ENCODE data around the gene MELK.
A peak's percentile ranks its signal among the peaks of the same experiment; 100 is the strongest.
"Not testable (repeated sequence)": the region's sequence is repeated elsewhere in the genome, so short reads cannot be mapped to it uniquely, and the experiment has no call there.

The MELK gene

DNA sequence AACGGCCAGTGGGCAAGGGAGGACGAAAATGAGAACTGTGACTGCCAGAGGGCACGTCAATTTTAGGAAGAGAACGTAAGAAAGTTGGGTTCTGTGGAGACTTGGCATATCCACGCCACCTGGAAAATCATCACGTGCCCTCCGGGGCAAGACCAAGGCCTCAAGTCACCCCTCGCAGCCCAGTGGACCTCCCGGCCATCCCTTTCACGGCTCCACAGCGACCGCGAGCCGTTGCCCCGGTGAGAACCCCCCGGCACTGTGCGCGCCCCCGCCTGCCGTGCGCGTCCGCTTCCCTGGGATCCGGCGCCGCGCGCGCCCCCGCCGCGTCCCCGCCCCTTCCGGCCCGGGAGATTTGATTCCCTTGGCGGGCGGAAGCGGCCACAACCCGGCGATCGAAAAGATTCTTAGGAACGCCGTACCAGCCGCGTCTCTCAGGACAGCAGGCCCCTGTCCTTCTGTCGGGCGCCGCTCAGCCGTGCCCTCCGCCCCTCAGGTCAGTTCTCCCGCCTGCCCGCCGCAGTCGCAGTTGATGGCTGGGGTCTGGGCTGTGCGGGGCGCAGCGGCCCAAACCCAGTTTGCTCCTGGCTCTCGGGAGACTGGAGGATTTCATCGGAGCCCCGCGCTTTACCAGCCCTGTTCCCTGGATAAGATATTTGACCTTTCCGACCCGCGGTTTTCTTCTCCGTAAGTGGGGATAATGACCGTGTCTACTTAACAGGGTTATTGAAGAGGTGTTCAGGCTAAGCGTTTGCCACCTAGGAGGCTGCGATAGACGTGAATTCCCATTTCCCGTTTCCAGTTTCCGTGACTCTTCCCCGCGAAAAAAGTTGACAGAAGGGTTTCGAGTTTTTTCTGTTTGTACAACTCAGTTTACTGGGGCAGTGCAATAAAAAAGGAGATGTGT lies at the start of gene MELK:
Gene MELK, plus strand, starts transcription at position 381 of the 904 bp plus-strand sequence. CDS start 8,787 bp downstream, outside the sequence.
- DNase-seq, result peak; percentile 50 to 96 (median 77)
- intact Hi-C loops (cut with DNase I), result loop anchor here (5.0 kb wide), 1 partner anchor 85 kb away; no protein-coding TSS in a partner anchor

DNA sequence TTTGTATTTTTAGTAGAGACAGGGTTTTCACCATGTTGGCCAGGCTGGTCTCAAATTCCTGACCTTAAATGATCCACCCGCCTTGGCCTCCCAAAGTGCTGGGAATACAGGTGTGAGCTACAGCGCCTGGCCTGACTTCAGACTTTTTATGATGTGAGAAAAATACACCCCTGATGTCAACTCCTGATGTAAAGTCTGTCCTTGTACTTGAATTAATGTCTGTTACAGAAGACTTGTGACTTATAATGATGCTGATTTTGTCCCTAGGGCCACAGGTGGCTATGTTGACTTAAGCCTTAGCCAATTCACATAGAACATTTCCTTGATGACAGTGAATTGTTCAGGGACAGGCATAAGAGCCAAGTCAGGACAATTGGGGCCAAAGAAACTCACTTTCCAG lies 42.5 kb upstream of the MELK start:
- no peak for DNase-seq
- intact Hi-C loops (cut with DNase I), result no loop called here

- no peak for DNase-seq
- intact Hi-C loops (cut with DNase I), result no loop called here
Measured at GRCh38 chr9:36532353-36532752, 40.3 kb upstream of the MELK start.

- DNase-seq; intact Hi-C loops (cut with DNase I): not testable (repeated sequence)
Measured at GRCh38 chr9:36533726-36534125, 39.0 kb upstream of the MELK start.

DNA sequence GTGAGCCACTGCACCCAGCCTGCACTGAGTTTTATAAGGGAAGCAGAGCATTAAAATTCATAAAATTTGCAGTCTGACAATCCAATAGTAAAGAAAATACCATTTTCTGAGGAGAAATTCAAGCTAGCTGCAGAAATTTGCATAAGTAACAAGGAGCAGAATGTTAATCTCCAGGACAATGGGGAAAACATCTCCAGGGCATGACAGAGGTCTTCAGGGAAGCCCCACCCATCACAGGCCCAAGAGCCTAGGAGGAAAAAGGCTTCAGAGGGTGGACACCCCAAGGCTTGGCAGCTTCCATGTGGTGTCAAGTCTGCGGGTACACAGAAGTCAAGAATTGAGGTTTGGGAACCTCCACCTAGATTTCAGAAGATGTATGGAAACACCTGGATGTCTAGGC lies 37.6 kb upstream of the MELK start:
- DNase-seq, result no peak
- intact Hi-C loops (cut with DNase I), result no loop called here

DNA sequence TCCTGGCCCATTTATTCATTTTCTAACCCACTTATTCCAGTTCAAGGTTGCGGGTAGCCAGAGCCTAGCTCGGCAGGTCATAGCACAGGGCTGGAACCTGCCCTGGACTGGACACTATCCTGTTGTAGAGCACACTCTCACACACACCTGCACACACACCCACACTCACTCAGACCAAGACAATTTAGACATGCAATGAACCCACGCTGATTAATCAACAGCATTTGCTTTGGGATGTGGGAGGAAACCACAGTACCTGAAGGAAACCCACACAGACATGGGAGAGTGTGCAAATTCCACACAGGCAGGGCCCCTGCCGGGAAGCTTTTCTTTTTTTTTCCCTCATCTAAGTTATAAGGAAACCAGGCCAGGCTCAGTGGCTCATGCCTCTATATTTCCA lies 34.8 kb upstream of the MELK start:
- DNase-seq, result no peak
- intact Hi-C loops (cut with DNase I), result no loop called here

GRCh38 chr9:36542355-36542754 lies 30.3 kb upstream of the MELK start:
- intact Hi-C loops (cut with DNase I), result no loop called here
- no peak for DNase-seq

GRCh38 chr9:36543916-36544315 lies 28.8 kb upstream of the MELK start:
- no peak for DNase-seq
- intact Hi-C loops (cut with DNase I), result no loop called here

- no peak for DNase-seq
- intact Hi-C loops (cut with DNase I), result no loop called here
Measured at GRCh38 chr9:36547598-36547997, 25.1 kb upstream of the MELK start.

GRCh38 chr9:36548454-36548853 lies 24.2 kb upstream of the MELK start:
- no peak for DNase-seq
- intact Hi-C loops (cut with DNase I), result no loop called here

DNA sequence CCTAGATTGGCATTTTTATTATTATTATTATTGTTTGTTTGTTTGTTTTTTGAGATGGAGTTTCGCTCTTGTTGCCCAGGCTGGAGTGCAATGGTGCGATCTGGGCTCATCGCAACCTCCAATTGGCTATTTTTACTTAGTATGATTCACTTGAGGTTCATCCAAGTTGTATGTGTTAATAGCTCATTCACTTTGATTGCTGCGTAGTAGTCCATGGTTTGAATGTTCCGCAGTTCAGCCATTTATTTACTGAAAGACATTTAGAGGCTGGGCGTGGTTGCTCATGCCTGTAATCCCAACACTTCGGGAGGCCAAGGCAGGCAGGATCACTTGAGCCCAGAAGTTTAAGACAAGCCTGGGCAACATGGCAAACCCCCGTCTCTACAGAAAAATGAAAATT lies 22.6 kb upstream of the MELK start:
- peak in 1 of 10 donors; percentile 7 for DNase-seq
- intact Hi-C loops (cut with DNase I), result no loop called here

- intact Hi-C loops (cut with DNase I), result not testable (repeated sequence)
- DNase-seq, result peak in 1 of 10 donors; percentile 29
Measured at GRCh38 chr9:36550631-36551098, 22.0 kb upstream of the MELK start.

- DNase-seq, result no peak
- intact Hi-C loops (cut with DNase I), result no loop called here
Measured at GRCh38 chr9:36551129-36551528, 21.6 kb upstream of the MELK start.

DNA sequence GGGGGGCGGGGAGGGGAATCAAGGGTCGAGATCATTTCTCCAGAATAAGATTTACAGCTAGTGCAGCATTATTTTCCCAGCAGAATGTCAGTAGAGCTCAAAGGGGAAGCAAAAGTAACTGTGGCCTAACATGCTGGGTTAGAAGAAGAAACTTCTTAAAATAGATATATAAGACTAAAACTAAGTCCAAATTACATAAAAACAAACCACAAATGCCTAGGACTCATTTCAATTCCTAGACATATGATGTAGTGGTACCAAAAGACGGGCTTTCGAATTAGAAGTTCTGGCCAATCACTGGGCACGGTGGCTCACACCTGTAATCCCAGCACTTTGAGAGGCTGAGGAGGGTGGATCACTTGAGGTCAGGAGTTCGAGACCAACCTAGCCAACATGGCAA lies 20.8 kb upstream of the MELK start:
- DNase-seq, result no peak
- intact Hi-C loops (cut with DNase I), result no loop called here

DNA sequence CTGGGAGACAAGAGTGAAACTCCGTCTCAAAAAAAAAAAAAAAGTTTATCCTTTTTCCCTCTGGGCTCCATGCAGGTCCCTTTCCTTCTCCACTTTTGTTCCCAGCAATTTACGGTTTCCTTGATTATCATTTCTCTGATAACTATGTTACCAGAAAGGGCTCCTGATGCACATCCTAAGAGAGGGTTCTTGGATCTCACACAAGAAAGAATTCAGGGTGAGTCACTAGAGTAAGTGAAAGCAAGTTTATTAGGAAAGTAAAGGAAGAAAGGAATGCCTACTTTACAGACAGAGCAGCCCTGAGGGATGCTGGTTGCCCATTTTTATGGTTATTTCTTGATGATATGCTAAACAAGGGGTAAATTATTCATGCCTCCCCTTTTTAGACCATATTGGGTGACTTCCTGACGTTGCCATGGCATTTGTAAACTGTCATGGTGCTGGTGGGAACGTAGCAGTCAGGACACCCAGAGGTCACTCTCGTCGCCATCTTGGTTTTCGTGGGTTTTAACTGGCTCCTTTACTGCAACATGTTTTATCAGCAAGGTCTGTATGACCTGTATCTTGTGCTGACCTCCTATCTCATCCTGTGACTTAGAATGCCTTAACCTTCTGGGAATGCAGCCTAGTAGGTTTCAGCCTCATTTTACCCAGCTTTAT lies 13.5 kb upstream of the MELK start:
- intact Hi-C loops (cut with DNase I), result no loop called here
- DNase-seq, result no peak

GRCh38 chr9:36560771-36561170 lies 11.9 kb upstream of the MELK start:
- no peak for DNase-seq
- intact Hi-C loops (cut with DNase I), result no loop called here

DNA sequence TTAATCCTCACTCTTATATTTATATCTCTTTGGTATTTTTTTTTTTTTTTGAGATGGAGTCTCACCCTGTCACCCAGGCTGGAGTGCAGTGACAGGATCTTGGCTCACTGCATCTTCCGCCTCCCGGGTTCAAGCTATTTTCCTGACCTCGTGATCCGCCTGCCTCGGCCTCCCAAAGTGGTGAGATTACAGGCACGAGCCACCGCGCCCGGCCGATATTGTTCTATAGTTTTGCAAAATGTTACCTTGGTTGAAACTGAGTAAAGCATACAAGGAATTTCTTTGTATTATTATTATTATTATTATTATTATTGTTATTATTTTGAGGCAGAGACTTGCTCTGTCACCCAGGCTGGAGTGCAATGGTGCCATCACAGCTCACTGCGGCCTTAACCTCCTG lies 9.9 kb upstream of the MELK start:
- intact Hi-C loops (cut with DNase I), result not testable (repeated sequence)

GRCh38 chr9:36566813-36567221 lies 5.9 kb upstream of the MELK start:
- intact Hi-C loops (cut with DNase I), result no loop called here
- peak; percentile 64 to 96 (median 80) for DNase-seq

More for the DNA sequence above, 9.9 kb upstream of the MELK start:
- DNase-seq, result not testable (repeated sequence)

GRCh38 chr9:36568681-36569080 lies 4.0 kb upstream of the MELK start:
- intact Hi-C loops (cut with DNase I); DNase-seq: not testable (repeated sequence)

- intact Hi-C loops (cut with DNase I), result loop anchor here (5.0 kb wide), 1 partner anchor 84 kb away; no protein-coding TSS in a partner anchor
- DNase-seq, result no peak
Measured at GRCh38 chr9:36571333-36571732, 1.4 kb upstream of the MELK start.

DNA sequence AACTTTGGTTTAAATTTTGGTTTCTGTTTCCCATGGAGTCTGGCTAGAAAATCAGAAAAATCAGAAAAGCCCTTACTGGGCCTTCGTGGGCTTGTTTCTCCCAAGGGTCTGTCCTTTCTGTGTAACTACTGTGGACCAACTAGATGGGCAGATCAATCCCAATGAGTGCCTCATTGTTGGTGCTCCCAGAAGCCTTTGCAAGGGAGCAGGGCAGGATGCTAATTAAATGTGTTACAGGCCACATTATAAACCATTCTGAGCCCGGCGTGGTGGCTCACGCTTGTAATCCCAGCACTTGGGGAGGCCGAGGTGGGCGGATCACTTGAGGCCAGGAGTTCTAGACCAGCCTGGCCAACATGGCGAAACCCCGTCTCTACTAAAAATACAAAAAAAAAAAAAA lies 1.4 kb downstream of the MELK start:
- intact Hi-C loops (cut with DNase I), result loop anchor here (5.0 kb wide), 1 partner anchor 87 kb away; no protein-coding TSS in a partner anchor

More for the DNA sequence above, 1.4 kb downstream of the MELK start:
- DNase-seq, result peak in 1 of 10 donors; percentile 21
